ENCODE data around the gene IL18. TPM values are rescaled to one million over a fixed set of nuclear protein-coding genes. Genes with fewer than 3 reads are reported as not detected.

IL18 gene
- total and polyA plus RNA-seq, 12 donors = 0.72 to 49.4 (median 11.9) TPM

DNA sequence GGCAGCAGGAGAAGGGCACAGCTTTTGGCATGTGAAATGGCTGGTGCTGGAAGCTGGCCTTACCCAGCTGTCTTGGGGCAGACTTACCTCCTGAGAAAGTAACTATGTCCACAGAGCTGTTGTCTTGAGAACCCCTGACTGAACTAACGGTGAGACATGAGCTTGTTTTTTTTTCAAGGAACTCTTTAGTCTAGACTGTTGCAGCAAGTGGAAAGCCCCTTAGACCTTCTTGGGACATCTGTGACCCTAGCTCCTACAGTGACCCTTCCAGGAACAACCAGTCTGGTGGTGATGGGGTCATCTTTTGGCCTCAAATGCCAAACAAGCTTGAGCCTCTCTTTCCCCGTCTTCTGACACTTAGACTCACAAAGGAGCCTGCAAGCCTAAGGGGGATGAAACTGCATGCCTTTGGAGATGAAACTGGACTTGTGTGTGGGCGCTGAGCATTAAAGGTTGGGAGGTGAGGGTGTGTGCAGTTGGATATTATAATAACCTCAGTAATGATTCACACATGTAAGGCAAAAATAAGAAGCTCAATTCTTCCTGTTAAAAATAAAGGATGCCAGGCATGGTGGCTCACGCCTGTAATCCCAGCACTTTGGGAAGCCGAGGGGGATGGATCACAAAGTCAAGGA lies 41.8 kb downstream of the IL18 start:
- TF ChIP-seq POLR2A (IDR thresholded peaks at IDR 0.05) = no peak
- TF ChIP-seq, protein P1, sequence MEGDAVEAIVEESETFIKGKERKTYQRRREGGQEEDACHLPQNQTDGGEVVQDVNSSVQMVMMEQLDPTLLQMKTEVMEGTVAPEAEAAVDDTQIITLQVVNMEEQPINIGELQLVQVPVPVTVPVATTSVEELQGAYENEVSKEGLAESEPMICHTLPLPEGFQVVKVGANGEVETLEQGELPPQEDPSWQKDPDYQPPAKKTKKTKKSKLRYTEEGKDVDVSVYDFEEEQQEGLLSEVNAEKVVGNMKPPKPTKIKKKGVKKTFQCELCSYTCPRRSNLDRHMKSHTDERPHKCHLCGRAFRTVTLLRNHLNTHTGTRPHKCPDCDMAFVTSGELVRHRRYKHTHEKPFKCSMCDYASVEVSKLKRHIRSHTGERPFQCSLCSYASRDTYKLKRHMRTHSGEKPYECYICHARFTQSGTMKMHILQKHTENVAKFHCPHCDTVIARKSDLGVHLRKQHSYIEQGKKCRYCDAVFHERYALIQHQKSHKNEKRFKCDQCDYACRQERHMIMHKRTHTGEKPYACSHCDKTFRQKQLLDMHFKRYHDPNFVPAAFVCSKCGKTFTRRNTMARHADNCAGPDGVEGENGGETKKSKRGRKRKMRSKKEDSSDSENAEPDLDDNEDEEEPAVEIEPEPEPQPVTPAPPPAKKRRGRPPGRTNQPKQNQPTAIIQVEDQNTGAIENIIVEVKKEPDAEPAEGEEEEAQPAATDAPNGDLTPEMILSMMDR (IDR thresholded peaks at IDR 0.05) = no peak
- H3K9me3 ChIP-seq (replicated peaks in 1 of 3) = no peaks in the 10 kb centered on the region
- 93 to 95% (median 93%) methylated on average over 5 of the region's 5 CpGs for WGBS, 4 donors

DNA sequence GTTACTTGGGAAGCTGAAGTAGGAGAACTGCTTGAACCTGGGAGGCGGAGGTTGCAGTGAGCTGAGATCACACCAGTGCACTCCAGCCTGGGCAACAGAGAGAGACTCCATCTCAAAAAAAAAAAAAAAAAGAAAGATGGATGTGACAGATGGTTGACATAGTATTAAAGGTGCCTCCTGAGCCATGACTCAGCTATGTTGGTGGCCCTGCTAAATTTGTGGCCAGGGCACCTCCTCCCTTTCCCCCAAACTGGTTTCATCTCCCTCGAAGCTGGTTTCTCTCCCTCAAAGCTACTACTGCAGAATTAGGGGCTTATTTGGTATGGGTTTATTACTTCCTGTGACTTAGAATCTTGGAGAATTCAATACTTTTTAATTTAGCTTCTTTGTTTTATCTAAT lies 45.7 kb downstream of the IL18 start:
- intact Hi-C loops (cut with DNase I) = loop anchor here (5.0 to 10.0 kb wide), 3 partner anchors 49 to 167 kb away; partner anchors contain the start of genes BCO2 (in 1 of the 2) and TEX12 (in 1 of the 2)
- DNase-seq = no peak
- Histone ChIP-seq H3K9me3 (replicated peaks in 1 of 3) (no peaks in the 10 kb centered on the region), H3K27ac (no peak overlapping the region), H3K36me3 (replicated peaks in 1 of 2) (no peaks in the 10 kb centered on the region), H3K4me1 (replicated peaks in 1 of 2) (no peaks in the 10 kb centered on the region), H3K27me3 (no peaks in the 10 kb centered on the region), H3K4me3 (no peak overlapping the region)
- WGBS, 4 donors = 82 to 94% (median 89%) methylated on average over 2 of the region's 2 CpGs
- TF ChIP-seq POLR2A (IDR thresholded peaks at IDR 0.05) = no peak
- TF ChIP-seq, protein P1 (IDR thresholded peaks at IDR 0.05) = no peak

More for the DNA sequence above, 41.8 kb downstream of the IL18 start:
- Histone ChIP-seq H3K4me1 (replicated peaks in 1 of 2) (no peaks in the 10 kb centered on the region), H3K27ac (no peak overlapping the region), H3K27me3 (no peaks in the 10 kb centered on the region), H3K4me3 (no peak overlapping the region), H3K36me3 (replicated peaks in 1 of 2) (no peaks in the 10 kb centered on the region)
- DNase-seq = no peak
- intact Hi-C loops (cut with DNase I) = no loop called here

DNA sequence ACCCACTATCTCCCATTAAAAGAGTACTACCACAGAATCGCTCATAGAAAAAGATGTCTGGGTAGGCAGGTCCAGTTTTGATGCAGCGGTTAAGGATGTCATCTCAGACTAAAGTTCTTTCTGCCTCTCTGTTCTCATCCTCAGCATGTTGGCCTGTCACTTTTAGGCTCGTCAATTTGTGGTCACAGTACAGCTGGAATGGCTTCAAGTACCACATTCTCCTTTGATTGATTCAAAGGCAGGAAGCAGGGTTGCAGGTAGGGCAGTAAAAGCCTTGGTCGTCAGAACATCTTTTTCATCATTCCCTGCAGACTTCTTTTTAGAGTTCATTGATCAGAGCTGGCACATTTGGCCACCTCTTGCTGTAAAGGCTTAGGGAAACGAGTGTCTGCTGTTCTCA lies 48.5 kb downstream of the IL18 start:
- no peak for TF ChIP-seq POLR2A (IDR thresholded peaks at IDR 0.05)
- TF ChIP-seq, protein P1 (IDR thresholded peaks at IDR 0.05) = no peak
- WGBS, 4 donors = 73 to 83% (median 78%) methylated on average over 5 of the region's 5 CpGs
- intact Hi-C loops (cut with DNase I) = loop anchor here (5.0 to 10.0 kb wide), 3 partner anchors 52 to 169 kb away; partner anchors contain the start of genes BCO2 (in 1 of the 2) and TEX12 (in 1 of the 2)
- Histone ChIP-seq H3K27me3 (no peaks in the 10 kb centered on the region), H3K27ac (no peak overlapping the region), H3K36me3 (replicated peaks in 1 of 2) (no peaks in the 10 kb centered on the region), H3K4me1 (replicated peaks in 1 of 2) (no peaks in the 10 kb centered on the region), H3K9me3 (replicated peaks in 1 of 3) (no peaks in the 10 kb centered on the region), H3K4me3 (no peak overlapping the region)
- no peak for DNase-seq

DNA sequence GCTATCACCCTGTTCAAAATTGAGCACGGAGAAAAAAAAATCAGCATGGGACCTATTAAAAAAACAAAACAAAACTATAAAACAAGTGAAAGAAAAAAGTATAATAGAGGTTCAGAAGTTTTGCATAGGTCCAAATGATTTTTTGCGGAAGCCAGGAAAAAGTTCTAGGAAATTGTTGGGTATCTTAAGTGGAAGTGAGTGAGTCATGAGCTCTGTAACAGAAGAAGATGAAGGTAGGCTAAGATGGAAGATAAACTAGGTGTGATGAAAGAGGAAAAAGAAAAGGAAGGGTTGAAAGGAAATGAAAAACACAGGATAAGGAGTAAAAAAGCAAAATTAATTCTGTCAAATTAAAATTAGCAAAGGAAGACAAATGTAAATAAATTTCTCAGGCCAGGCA lies 49.4 kb downstream of the IL18 start:
- no peak overlapping the region for H3K4me3 ChIP-seq
- intact Hi-C loops (cut with DNase I) = loop anchor here (5.0 to 10.0 kb wide), 2 partner anchors 168 to 170 kb away; no protein-coding TSS in a partner anchor
- 90 to 97% (median 92%) methylated on average over 2 of the region's 2 CpGs for WGBS, 4 donors
- no peaks in the 10 kb centered on the region for H3K4me1 ChIP-seq (replicated peaks in 1 of 2)
- H3K27ac ChIP-seq = no peak overlapping the region
- no peaks in the 10 kb centered on the region for H3K9me3 ChIP-seq (replicated peaks in 1 of 3)
- no peaks in the 10 kb centered on the region for H3K27me3 ChIP-seq
- no peaks in the 10 kb centered on the region for H3K36me3 ChIP-seq (replicated peaks in 1 of 2)
- TF ChIP-seq, protein P1 (IDR thresholded peaks at IDR 0.05) = no peak
- TF ChIP-seq POLR2A (IDR thresholded peaks at IDR 0.05) = no peak
- DNase-seq = no peak
